GM19324 (cell line): ENCODE results near the gene JMJD4.

ENCODE experiments used
- ATAC-seq: cut with Tn5 transposase; IDR thresholded peaks from one replicate; pipeline ENCODE4 v1.9.1; 2021; ENCODE audit warnings: mild to moderate bottlenecking, moderate library complexity; ENCODE audit not compliant: unreplicated experiment, low FRiP score

Gene JMJD4

GRCh38 chr1:227769047-227769935, 34.2 kb upstream of the JMJD4 start:
- no peak for ATAC-seq

- no peak for ATAC-seq
These were observed 33.5 kb upstream of the JMJD4 start for GRCh38 chr1:227768640-227769039.

- ATAC-seq = no peak
These were observed 33.0 kb upstream of the JMJD4 start for GRCh38 chr1:227768125-227768439.

GRCh38 chr1:227767401-227768124, 32.5 kb upstream of the JMJD4 start:
- no peak for ATAC-seq

GRCh38 chr1:227766653-227767277, 31.7 kb upstream of the JMJD4 start:
- no peak for ATAC-seq

- ATAC-seq = no peak
These were observed 31.0 kb upstream of the JMJD4 start for GRCh38 chr1:227766015-227766634.

- no peak for ATAC-seq
These were observed 30.3 kb upstream of the JMJD4 start for GRCh38 chr1:227765261-227766014.

- ATAC-seq = no peak
These were observed 28.9 kb upstream of the JMJD4 start for GRCh38 chr1:227764019-227764391.

- ATAC-seq = no peak
These were observed 28.3 kb upstream of the JMJD4 start for GRCh38 chr1:227763246-227764018.

- peak; percentile 71 for ATAC-seq
These were observed 27.3 kb upstream of the JMJD4 start for GRCh38 chr1:227762231-227762911.

- ATAC-seq = no peak
These were observed 26.6 kb upstream of the JMJD4 start for GRCh38 chr1:227761621-227762230.

GRCh38 chr1:227760377-227760776, 25.3 kb upstream of the JMJD4 start:
- no peak for ATAC-seq

- ATAC-seq = no peak
These were observed 24.5 kb upstream of the JMJD4 start for GRCh38 chr1:227759341-227760300.

- ATAC-seq = no peak
These were observed 23.3 kb upstream of the JMJD4 start for GRCh38 chr1:227758366-227758765.

GRCh38 chr1:227757781-227758180, 22.7 kb upstream of the JMJD4 start:
- no peak for ATAC-seq

- no peak for ATAC-seq
These were observed 21.3 kb upstream of the JMJD4 start for GRCh38 chr1:227756172-227756959.

GRCh38 chr1:227754958-227755357, 19.9 kb upstream of the JMJD4 start:
- no peak for ATAC-seq
